Spinal cord (tissue), 10 donors: ENCODE measurements around the gene MYO5B. TPM values are rescaled to one million over a fixed set of nuclear protein-coding genes. Genes with fewer than 3 reads are reported as not detected.
A peak's percentile ranks its signal among the peaks of the same experiment; 100 is the strongest.
"Not testable (repeated sequence)": the region's sequence is repeated elsewhere in the genome, so short reads cannot be mapped to it uniquely, and the experiment has no call there.

ENCODE experiments used
- DNase-seq, 6 donors: peaks; one replicate each; pipeline versions ENCODE4 v3.0.0 to v3.0.0-alpha.2; 2013 to 2015; ENCODE audit warnings: low spot score in 6 of 6, low read depth in 4 of 6
- H3K27ac ChIP-seq: one replicate; pipeline ENCODE4 v1.5.1; 2013; ENCODE audit warnings: low read depth, low read length, control low read depth
- H3K27me3 ChIP-seq: one replicate; pipeline ENCODE4 v1.6.1; 2013; ENCODE audit warnings: low read length; ENCODE audit not compliant: control insufficient read depth, insufficient read depth
- H3K36me3 ChIP-seq: one replicate; pipeline ENCODE4 v1.6.1; 2013; ENCODE audit warnings: low read length; ENCODE audit not compliant: control insufficient read depth, insufficient read depth
- H3K4me1 ChIP-seq: one replicate; pipeline ENCODE4 v1.6.1; 2013; ENCODE audit warnings: low read length; ENCODE audit not compliant: control insufficient read depth, insufficient read depth
- H3K4me3 ChIP-seq: one replicate; pipeline ENCODE4 v1.5.1; 2013; ENCODE audit warnings: low read depth, low read length, control low read depth
- H3K9me3 ChIP-seq: one replicate; pipeline ENCODE4 v1.6.1; 2013; ENCODE audit warnings: low read length; ENCODE audit not compliant: control insufficient read depth, insufficient read depth
- WGBS: methylation state at CpG from one replicate; pipeline ENCODE4 v1.1.5; 2013; ENCODE audit warnings: missing lambda C conversion rate; ENCODE audit not compliant: insufficient coverage; 5-methylcytosine and 5-hydroxymethylcytosine counted together
- polyA plus RNA-seq, 2 donors: library from polyadenylated mRNA; unstranded; fragments of 120-200 nt; gene quantifications; one replicate each; pipeline ENCODE4 v1.2.1, GENCODE V29; 2013; ENCODE audit not compliant: insufficient read length in 2 of 2
- total RNA-seq, 2 donors: library from RNA; depleted of rRNA in 1 of 2; stranded (reverse); fragments of 120-200 nt in 1 of 2; fragments of >200 nt in 1 of 2; gene quantifications; one replicate each; pipeline versions ENCODE4 v1.2.3 to v1.2.4, GENCODE V29; 2013 to 2014
- donor health status: healthy.

The MYO5B gene
- total and polyA plus RNA-seq, 4 donors: 2.6 to 8.0 (median 4.5) TPM

GRCh38 chr18:49889552-49889951 lies 305.4 kb downstream of the MYO5B start:
- 31% methylated on average over 2 of the region's 2 CpGs for WGBS
- H3K36me3 ChIP-seq, H3K4me3 ChIP-seq, H3K4me1 ChIP-seq, H3K27me3 ChIP-seq, DNase-seq, H3K9me3 ChIP-seq, H3K27ac ChIP-seq: not testable (repeated sequence)

- DNase-seq: no peak
- no peaks in the 10 kb centered on the region for H3K4me1 ChIP-seq
- 85% methylated on average over 2 of the region's 10 CpGs for WGBS
These were observed 307.8 kb downstream of the MYO5B start for GRCh38 chr18:49886891-49887764.

GRCh38 chr18:49884959-49885358 lies 310.0 kb downstream of the MYO5B start:
- H3K27ac ChIP-seq: no peak overlapping the region
- no peaks in the 10 kb centered on the region for H3K4me1 ChIP-seq
- no peaks in the 10 kb centered on the region for H3K9me3 ChIP-seq
- WGBS: 67% methylated on average over 1 of the region's 2 CpGs
- H3K27me3 ChIP-seq: no peaks in the 10 kb centered on the region
- H3K4me3 ChIP-seq: no peak overlapping the region
- no peaks in the 10 kb centered on the region for H3K36me3 ChIP-seq
- DNase-seq: no peak

More at GRCh38 chr18:49886891-49887764, 307.8 kb downstream of the MYO5B start:
- Histone ChIP-seq H3K27ac (no peak overlapping the region), H3K36me3 (no peaks in the 10 kb centered on the region), H3K27me3 (no peaks in the 10 kb centered on the region), H3K9me3 (no peaks in the 10 kb centered on the region), H3K4me3 (no peak overlapping the region)

GRCh38 chr18:49884465-49884864 lies 310.5 kb downstream of the MYO5B start:
- Histone ChIP-seq H3K4me3 (no peak overlapping the region), H3K27ac (no peak overlapping the region)
- WGBS: 88% methylated on average over 1 of the region's 4 CpGs

GRCh38 chr18:49880661-49881060 lies 314.3 kb downstream of the MYO5B start:
- Histone ChIP-seq H3K27me3 (no peaks in the 10 kb centered on the region), H3K27ac (no peak overlapping the region), H3K36me3 (no peaks in the 10 kb centered on the region), H3K4me3 (no peak overlapping the region), H3K4me1 (no peaks in the 10 kb centered on the region), H3K9me3 (no peaks in the 10 kb centered on the region)
- WGBS: 92% methylated on average over 3 of the region's 3 CpGs
- no peak for DNase-seq

More at GRCh38 chr18:49884465-49884864, 310.5 kb downstream of the MYO5B start:
- DNase-seq: no peak
- no peaks in the 10 kb centered on the region for H3K4me1 ChIP-seq
- H3K36me3 ChIP-seq: no peaks in the 10 kb centered on the region
- H3K27me3 ChIP-seq: no peaks in the 10 kb centered on the region
- H3K9me3 ChIP-seq: no peaks in the 10 kb centered on the region

GRCh38 chr18:49879271-49879580 lies 315.7 kb downstream of the MYO5B start:
- Histone ChIP-seq H3K27ac (no peak overlapping the region), H3K9me3 (no peaks in the 10 kb centered on the region), H3K36me3 (no peaks in the 10 kb centered on the region), H3K4me1 (no peaks in the 10 kb centered on the region), H3K4me3 (no peak overlapping the region), H3K27me3 (no peaks in the 10 kb centered on the region)
- DNase-seq: peak in 2 of 6 donors; percentile 43 to 92
- no CpG with 5 or more reads among the region's 3 CpGs for WGBS

GRCh38 chr18:49878567-49879270 lies 316.2 kb downstream of the MYO5B start:
- no peaks in the 10 kb centered on the region for H3K9me3 ChIP-seq
- no peaks in the 10 kb centered on the region for H3K4me1 ChIP-seq
- no peak overlapping the region for H3K27ac ChIP-seq
- H3K27me3 ChIP-seq: no peaks in the 10 kb centered on the region
- H3K36me3 ChIP-seq: no peaks in the 10 kb centered on the region
- H3K4me3 ChIP-seq: no peak overlapping the region
- 76% methylated on average over 7 of the region's 10 CpGs for whole genome bisulfite sequencing
- no peak for DNase-seq

- Histone ChIP-seq H3K27me3 (no peaks in the 10 kb centered on the region), H3K27ac (no peak overlapping the region), H3K36me3 (no peaks in the 10 kb centered on the region), H3K4me3 (no peak overlapping the region), H3K9me3 (no peaks in the 10 kb centered on the region), H3K4me1 (no peaks in the 10 kb centered on the region)
- WGBS: 100% methylated on average over 2 of the region's 2 CpGs
- DNase-seq: no peak
These were observed 316.9 kb downstream of the MYO5B start for GRCh38 chr18:49878015-49878414.

- Histone ChIP-seq H3K9me3 (no peaks in the 10 kb centered on the region), H3K27me3 (no peaks in the 10 kb centered on the region), H3K27ac (no peak overlapping the region), H3K4me3 (no peak overlapping the region), H3K36me3 (no peaks in the 10 kb centered on the region), H3K4me1 (no peaks in the 10 kb centered on the region)
- WGBS: 89% methylated on average over 4 of the region's 4 CpGs
- DNase-seq: no peak
These were observed 318.4 kb downstream of the MYO5B start for GRCh38 chr18:49876536-49876935.

- Histone ChIP-seq H3K27ac (no peak overlapping the region), H3K9me3 (no peaks in the 10 kb centered on the region), H3K4me3 (no peak overlapping the region), H3K36me3 (no peaks in the 10 kb centered on the region), H3K27me3 (no peaks in the 10 kb centered on the region), H3K4me1 (no peaks in the 10 kb centered on the region)
- whole genome bisulfite sequencing: 53% methylated on average over 1 of the region's 1 CpG
- peak in 2 of 6 donors; percentile 60 to 85 for DNase-seq
These were observed 319.2 kb downstream of the MYO5B start for GRCh38 chr18:49875783-49876182.
